GM18526 (cell line): ENCODE measurements around the gene APOBEC4.

Experiments
- POLR2A ChIP-seq: IDR thresholded peaks from 3 replicates; pipeline ENCODE4 v1.6.1; 2011; ENCODE audit not compliant: insufficient read length; ENCODE audit errors: extremely low read depth

Gene APOBEC4

DNA sequence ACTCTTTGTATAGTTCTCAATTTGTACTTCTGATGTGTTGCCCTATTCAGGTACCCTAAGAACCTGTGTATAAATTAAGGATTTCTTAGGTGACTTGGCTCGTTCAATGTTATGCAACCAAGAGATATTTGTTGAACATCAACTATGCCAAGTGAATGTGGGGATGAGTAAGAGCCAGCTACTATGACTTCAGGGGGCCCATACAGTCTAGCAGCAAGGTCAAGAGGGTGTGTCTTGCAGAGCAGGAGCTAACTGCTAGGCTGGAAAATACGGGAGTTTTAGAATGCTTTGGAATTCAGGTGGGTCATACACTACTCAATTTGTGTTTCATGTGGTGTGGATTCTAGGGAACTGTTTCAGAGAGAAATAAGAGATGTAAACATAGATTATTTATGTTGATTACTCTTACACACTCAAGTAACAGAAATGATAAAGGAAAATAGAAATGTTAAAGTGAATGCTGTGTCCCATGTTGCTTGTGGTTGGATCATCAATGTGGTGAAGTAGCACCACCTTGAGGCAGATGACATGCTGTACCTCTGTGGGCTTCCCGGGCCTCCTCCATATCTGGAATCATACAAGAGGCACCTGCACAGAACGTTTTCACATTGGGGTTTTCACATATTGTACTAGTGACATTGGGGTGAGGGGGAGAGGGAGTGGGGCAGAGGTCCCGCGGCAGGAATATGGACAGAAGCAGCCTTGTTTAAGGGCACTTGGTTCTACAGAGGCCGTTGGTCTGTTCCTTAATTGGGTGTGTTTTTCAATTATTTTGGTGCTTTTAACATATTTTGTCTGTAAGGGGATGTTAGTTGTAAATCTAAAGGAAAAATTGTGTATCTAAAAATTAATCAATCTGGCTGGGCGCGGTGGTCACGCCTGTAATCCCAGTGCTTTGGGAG lies 30.0 kb downstream of the APOBEC4 start:
- no peak for TF ChIP-seq POLR2A

GRCh38 chr1:183622013-183622412 lies 31.1 kb downstream of the APOBEC4 start:
- no peak for TF ChIP-seq POLR2A

DNA sequence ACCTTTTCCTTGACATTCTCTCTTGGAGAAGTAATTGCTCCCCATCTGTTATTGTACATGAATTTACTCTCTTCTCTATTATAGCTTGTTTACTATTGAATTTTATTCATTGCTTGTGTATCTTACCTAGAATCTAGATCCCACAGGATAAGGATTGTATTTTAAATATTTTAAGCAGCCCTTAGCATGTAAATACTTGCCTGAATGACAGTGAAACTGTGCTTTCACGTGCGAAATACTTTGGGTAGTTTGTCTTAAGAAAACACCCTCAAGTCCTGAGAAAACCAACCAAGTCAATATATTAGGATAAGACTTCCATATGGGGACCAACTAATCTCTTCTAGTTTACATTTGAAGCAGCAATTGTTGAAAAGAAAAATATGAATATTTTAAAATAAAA lies 32.8 kb downstream of the APOBEC4 start:
- no peak for TF ChIP-seq POLR2A

GRCh38 chr1:183619781-183620180 lies 33.3 kb downstream of the APOBEC4 start:
- no peak for TF ChIP-seq POLR2A

- TF ChIP-seq POLR2A: no peak
Measured at GRCh38 chr1:183612407-183612806, 40.7 kb downstream of the APOBEC4 start.

DNA sequence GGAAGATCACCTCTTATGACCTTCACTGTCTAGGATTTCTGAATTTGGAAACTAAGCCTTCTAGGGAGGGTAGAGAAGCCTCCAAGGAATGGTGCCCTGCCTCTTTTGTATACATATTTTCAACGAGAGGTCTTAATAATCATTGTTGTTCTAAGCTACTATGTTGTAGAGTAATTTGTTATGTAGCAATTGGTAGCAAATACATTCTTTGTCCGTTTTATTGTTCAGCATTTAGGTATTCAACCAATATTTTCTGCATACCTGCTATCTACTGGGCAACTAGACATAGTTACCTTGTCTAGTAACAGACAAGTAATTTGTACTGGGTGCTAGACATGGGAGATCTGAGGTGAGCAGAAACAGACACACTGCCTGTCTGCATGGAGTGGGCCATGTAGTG lies 42.1 kb downstream of the APOBEC4 start:
- no peak for TF ChIP-seq POLR2A

DNA sequence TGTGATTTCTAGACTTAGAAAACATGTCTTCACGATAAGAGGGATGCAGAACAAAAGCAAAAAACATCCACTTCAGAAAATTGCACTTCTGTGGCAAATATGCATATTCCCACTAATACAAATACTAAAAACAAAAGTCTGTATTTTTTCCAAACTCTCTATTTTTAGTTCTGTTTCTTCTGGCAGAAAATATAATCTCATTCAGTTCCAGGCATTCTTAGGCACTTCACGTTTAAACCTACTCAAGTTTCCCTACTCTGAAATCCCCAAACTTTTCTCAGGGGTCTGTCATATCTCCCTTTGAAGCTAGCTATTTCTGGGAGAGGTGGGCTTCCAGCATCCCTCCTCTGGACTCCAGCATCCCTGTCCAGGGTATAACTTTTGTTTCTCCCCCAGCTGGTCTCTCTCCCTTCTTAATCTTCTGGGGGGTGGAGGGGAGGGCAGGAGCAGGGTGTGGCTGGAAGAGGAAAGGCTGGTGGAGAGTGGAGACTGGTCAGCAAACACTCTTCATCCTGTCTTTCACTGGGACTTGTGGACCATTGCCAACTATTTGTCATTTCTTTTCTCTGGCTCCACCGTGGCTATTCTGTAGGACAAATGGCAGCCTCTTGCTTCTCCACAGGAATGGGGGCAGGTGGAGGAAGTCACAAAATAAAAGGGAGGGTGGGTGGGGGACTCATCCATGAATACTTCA lies 43.2 kb downstream of the APOBEC4 start:
- TF ChIP-seq POLR2A: no peak

- TF ChIP-seq POLR2A: no peak
Measured at GRCh38 chr1:183609313-183609712, 43.8 kb downstream of the APOBEC4 start.

DNA sequence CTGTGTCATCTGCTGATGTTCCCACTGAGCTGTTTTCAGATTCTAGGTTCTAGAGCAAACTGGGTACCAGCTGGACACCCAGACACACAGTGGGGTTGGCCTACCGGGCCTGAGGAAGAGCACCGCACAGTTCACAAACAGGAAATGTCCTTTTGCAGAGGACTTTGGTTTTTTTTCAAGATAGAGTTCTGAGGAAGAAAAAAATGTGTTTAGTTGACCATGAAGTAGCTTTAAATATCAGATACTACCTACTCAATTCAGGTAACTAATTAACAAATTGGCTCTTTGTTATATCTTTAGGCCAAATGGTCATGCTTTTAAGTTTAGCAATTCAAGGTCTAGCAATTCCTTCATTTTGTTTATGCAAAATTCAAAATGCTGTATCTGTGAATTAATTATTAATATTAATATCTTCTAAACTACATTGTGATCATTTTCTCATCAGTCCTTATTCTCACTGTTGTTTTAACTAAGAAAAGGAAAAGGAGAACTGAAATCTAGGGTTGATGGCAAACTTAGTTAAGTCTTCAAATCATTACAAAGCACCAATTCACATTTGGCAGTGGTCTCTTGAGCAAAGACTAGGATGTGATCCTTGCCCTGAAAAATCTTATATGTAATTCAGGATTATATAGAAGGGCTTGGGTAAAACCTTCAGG lies 45.7 kb downstream of the APOBEC4 start:
- no peak for TF ChIP-seq POLR2A

DNA sequence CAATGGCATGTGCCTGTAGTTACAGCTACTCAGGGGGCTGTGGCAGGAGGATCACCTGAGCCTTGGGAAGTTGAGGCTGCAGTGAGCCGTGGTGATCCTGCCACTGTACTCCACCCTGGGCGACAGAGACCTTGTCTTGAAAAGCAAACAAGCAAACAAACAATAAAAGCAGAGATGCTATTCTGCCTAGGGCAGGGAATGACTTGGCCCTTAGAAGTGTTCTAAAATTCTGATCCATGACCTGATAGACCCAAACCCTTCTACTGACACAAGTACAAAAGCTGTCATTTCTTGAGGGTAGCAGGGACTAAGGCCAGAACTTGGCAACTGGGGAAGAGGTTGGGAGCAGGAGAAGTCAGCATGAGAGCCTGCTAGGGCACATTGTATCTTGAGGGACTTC lies 47.2 kb downstream of the APOBEC4 start:
- TF ChIP-seq POLR2A: no peak

- no peak for TF ChIP-seq POLR2A
Measured at GRCh38 chr1:183604815-183605214, 48.3 kb downstream of the APOBEC4 start.

DNA sequence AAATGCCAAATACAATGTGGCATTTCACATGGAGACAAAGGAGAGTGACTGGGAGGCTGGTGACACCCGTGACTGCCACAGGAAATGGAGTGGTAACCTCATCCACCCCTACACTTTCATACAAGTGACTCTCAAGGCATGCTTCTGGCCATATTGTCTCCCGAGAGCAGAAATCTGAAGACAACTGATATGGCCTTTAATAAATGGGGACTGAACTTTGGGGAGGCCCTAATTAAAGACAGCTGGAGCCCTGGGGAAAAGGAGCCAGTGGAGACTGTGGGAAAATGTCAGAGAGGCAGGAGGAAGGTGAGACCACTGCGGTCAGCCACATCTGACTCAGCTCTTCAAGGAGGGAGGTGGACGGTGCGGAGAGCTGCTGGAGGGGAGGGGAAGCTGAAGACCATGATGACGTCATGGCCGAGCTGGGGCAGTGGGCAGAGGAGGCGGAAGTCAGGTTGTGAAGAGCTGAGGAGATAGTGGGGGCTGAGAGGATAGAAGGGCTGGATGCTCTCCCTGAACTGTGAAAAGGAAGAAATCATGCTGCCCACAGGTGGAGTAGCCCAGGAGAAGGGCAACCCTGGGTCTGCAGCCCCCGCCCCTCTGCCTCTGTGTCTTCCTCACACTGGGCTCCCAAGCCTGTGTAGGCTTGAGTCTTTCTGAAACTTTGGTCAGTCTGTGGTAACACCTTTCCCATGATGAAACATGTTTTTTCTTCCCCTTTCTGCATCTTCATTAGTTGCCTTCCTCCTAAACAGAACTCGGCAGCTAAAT lies 48.9 kb downstream of the APOBEC4 start:
- TF ChIP-seq POLR2A: no peak

GRCh38 chr1:183602510-183602909 lies 50.6 kb downstream of the APOBEC4 start:
- no peak for TF ChIP-seq POLR2A

- no peak for TF ChIP-seq POLR2A
Measured at GRCh38 chr1:183600634-183601033, 52.5 kb downstream of the APOBEC4 start.

GRCh38 chr1:183600136-183600535 lies 53.0 kb downstream of the APOBEC4 start:
- TF ChIP-seq POLR2A: no peak
